NCI-H2196 (cell line): ENCODE results near the gene NPSR1.
"Not testable (repeated sequence)": the region's sequence is repeated elsewhere in the genome, so short reads cannot be mapped to it uniquely, and the experiment has no call there.

Experiments used
- DNase-seq: peaks from one replicate; lab custom pipeline; 2025; ENCODE audit not compliant: unreplicated experiment; lab: John Stamatoyannopoulos, UW

NPSR1 gene

GRCh38 chr7:34756691-34757090, 98.7 kb downstream of the NPSR1 start:
- DNase-seq = no peak

- DNase-seq = no peak
Observed at GRCh38 chr7:34757570-34758110, 99.6 kb downstream of the NPSR1 start.

- DNase-seq = no peak
Observed at GRCh38 chr7:34758111-34758601, 100.1 kb downstream of the NPSR1 start.

- peak; percentile 5 for DNase-seq
Observed at GRCh38 chr7:34759477-34760125, 101.6 kb downstream of the NPSR1 start.

- DNase-seq = no peak
Observed at GRCh38 chr7:34760271-34760670, 102.3 kb downstream of the NPSR1 start.

- DNase-seq = no peak
Observed at GRCh38 chr7:34761206-34761605, 103.2 kb downstream of the NPSR1 start.

GRCh38 chr7:34761627-34762026, 103.6 kb downstream of the NPSR1 start:
- no peak for DNase-seq

- DNase-seq = no peak
Observed at GRCh38 chr7:34762764-34763163, 104.7 kb downstream of the NPSR1 start.

GRCh38 chr7:34772296-34772938, 114.4 kb downstream of the NPSR1 start:
- no peak for DNase-seq

GRCh38 chr7:34776748-34777358, 118.8 kb downstream of the NPSR1 start:
- no peak for DNase-seq

- no peak for DNase-seq
Observed at GRCh38 chr7:34780546-34780945, 122.5 kb downstream of the NPSR1 start.

GRCh38 chr7:34787586-34787985, 129.6 kb downstream of the NPSR1 start:
- no peak for DNase-seq

- DNase-seq = no peak
Observed at GRCh38 chr7:34806831-34807230, 148.8 kb downstream of the NPSR1 start.

GRCh38 chr7:34807548-34808340, 149.7 kb downstream of the NPSR1 start:
- no peak for DNase-seq

- not testable (repeated sequence) for DNase-seq
Observed at GRCh38 chr7:34814203-34814842, 156.3 kb downstream of the NPSR1 start.

- no peak for DNase-seq
Observed at GRCh38 chr7:34821932-34822558, 164.0 kb downstream of the NPSR1 start.

GRCh38 chr7:34823650-34824258, 165.7 kb downstream of the NPSR1 start:
- DNase-seq = peak; percentile 60

- no peak for DNase-seq
Observed at GRCh38 chr7:34825221-34825620, 167.2 kb downstream of the NPSR1 start.

- no peak for DNase-seq
Observed at GRCh38 chr7:34830390-34830789, 172.4 kb downstream of the NPSR1 start.

- no peak for DNase-seq
Observed at GRCh38 chr7:34831436-34831835, 173.4 kb downstream of the NPSR1 start.
